Mammary epithelial cell (primary cell): Measurements from ENCODE around the gene KRT74.

Source experiments
- EZH2 ChIP-seq: IDR thresholded peaks from 2 replicates; pipeline ENCODE4 v1.6.1; 2012; ENCODE audit warnings: low read length, inconsistent platforms, borderline replicate concordance
- TF ChIP-seq, protein P1 (sequence below), 2 donors: IDR thresholded peaks in 1 of 2; conservative IDR thresholded peaks in 1 of 2; 2 replicates each; pipeline ENCODE4 v1.5.1; 2011 to 2012; ENCODE audit warnings: inconsistent platforms in 2 of 2, low read length in 2 of 2, mild to moderate bottlenecking in 2 of 2, control low read depth in 1 of 2, low read depth in 1 of 2; ENCODE audit not compliant: insufficient read depth in 1 of 2; ENCODE audit errors: extremely low read depth in 1 of 2

DNA sequence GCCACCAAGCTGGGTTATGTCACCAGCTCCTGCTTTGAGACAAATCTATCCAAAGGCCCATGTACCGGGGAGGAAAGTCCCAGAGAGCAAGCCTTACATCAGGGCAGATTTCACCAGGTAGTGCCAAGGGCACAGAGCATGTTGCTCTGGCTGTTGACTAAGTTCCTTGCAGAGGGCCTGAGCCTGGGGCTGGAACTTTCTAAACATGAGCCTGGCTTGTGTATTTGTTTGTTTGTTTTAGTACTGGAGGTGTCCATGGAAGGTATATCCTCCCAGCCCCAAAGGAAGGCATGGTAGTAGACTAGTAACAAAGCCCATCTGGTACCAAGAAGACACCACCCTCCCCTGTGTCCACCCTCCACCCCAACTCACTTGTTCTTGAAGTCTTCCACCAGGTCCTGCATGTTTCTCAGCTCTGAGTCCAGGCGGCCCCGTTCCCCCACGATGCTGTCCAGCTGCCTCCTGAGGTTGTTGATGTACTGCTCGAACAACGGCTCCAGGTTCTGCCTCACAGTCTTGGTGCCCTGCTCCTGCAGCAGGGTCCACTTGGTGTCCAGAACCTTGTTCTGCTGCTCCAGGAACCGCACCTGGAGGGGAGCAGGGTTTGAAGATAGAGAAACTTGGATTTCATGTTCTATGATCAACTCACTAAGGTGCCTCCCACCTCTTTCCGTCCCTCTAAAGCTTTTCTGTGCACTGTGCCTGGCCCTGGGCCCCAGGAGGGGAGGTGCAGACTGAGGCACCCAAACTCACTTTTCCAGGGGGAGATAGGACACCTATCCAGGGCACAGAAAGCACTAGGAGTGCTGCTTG is 54.9 kb downstream of the KRT74 start:
- TF ChIP-seq, protein P1, sequence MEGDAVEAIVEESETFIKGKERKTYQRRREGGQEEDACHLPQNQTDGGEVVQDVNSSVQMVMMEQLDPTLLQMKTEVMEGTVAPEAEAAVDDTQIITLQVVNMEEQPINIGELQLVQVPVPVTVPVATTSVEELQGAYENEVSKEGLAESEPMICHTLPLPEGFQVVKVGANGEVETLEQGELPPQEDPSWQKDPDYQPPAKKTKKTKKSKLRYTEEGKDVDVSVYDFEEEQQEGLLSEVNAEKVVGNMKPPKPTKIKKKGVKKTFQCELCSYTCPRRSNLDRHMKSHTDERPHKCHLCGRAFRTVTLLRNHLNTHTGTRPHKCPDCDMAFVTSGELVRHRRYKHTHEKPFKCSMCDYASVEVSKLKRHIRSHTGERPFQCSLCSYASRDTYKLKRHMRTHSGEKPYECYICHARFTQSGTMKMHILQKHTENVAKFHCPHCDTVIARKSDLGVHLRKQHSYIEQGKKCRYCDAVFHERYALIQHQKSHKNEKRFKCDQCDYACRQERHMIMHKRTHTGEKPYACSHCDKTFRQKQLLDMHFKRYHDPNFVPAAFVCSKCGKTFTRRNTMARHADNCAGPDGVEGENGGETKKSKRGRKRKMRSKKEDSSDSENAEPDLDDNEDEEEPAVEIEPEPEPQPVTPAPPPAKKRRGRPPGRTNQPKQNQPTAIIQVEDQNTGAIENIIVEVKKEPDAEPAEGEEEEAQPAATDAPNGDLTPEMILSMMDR (conservative IDR thresholded peaks at IDR 0.05 in 1 of 2, IDR thresholded peaks at IDR 0.05 in 1 of 2; ENCODE audit: extremely low read depth in 1 of 2, insufficient read depth in 1 of 2, low read depth in 1 of 2, low read length in 2 of 2): no peak
- TF ChIP-seq EZH2: no peak
